DMS53 (cell line): ENCODE data around the gene CNTNAP2.

Experiments
- DNase-seq: peaks from one replicate; lab custom pipeline; 2025; lab: John Stamatoyannopoulos, UW

Gene CNTNAP2

GRCh38 chr7:147852833-147853232 is 1736.2 kb downstream of the CNTNAP2 start:
- no peak for DNase-seq

DNA sequence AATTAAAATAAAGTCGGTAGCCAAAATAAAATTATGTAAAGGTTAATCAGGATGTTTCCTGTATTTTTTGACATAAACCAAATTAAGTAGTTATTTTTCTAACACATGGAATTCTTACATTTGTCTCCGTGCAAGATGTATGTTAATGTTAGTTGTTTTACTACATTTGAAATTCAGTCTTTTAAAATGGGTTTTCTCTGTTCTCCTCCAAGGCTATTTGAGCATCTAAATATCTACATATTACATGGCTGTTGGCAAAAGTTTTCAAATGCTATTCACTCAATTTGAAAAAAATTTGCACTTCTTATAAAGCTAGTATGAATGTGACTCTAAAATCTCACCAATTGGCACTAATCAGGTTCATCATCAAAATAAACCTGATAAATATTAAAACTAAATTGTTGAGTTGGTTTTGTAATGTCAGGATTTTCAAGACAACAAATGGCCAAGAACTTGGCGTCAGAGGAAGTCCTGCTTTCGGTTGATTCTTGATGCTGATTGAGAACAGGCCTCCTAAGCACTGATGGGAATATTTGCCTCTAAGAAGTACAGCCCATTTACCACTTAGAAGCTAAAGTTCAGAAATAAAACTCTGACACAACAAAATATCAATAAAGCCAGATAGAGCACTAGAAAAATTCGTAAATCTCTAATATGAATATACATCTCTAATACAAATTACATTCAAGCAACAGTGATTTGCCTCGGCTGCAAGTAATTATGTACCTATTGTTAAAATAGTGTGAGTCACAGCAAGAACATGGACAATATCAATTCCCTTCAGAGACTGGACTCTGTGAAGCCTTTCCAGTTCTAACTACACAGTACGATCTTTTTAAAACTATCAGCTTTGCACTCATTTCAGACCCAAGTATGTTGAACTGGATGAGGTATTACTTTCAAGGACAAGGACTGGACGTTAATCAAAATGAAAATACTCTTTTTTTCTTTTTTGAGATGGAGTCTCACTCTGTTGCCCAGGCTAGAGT is 1740.8 kb downstream of the CNTNAP2 start:
- no peak for DNase-seq

DNA sequence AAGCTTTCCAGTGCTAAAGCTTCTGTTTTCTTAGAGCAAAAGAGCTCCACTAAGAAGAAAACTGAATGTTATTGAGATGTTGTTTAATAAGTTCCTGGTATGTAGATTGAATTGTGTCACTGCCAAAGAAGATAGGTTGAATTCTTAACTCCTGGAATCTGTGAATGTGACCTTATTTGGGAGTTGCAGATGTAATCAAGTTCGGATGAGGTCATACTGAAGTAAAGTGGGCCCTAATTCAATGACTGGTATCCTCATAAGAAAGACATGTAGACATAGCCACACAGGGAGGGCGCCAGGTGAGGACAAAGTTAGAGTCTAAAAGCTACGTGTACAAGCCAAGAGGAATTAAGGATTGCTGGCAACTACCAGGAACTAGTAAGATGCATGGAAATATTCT is 1741.8 kb downstream of the CNTNAP2 start:
- DNase-seq = no peak

DNA sequence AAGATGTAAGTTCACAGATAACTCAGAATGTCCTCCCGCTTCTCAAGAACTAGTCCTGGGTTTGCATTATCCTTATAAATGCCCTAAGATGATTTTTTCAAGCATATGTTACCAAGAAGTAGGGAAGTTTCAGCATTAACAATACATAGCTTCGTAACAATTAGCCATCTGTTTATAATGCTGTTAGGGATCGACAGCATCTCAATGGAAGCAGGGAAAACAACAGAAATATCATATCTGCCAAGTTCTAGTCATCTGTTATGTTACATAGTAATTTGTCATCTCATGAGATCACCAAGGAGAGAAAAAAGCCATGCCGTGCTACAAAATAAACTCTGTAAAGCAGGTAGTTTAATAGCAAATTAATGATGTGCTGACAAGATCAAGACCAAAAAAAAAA is 1742.4 kb downstream of the CNTNAP2 start:
- DNase-seq = no peak

- DNase-seq = no peak
Measured at GRCh38 chr7:147859486-147859885, 1742.9 kb downstream of the CNTNAP2 start.

GRCh38 chr7:147861058-147861716 is 1744.6 kb downstream of the CNTNAP2 start:
- DNase-seq = no peak

DNA sequence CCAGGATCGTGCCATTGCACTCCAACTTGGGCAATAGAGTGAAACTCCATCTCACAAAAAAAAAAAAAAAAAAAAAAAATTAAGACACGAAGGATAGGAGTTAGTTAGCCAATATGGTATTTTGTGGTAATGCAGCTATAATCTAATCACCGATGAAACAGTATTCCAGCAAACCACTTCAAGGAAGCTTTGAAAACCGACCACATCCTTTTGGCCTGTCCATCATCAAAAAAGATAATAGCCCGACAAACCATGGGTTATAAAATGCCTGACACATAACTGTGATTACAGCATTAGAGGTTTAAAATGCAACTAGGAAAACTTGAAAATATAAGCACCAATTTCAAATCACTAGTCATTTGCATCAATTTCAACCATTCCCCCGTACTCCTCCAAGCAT is 1745.3 kb downstream of the CNTNAP2 start:
- no peak for DNase-seq

- no peak for DNase-seq
Measured at GRCh38 chr7:147869456-147869855, 1752.9 kb downstream of the CNTNAP2 start.

DNA sequence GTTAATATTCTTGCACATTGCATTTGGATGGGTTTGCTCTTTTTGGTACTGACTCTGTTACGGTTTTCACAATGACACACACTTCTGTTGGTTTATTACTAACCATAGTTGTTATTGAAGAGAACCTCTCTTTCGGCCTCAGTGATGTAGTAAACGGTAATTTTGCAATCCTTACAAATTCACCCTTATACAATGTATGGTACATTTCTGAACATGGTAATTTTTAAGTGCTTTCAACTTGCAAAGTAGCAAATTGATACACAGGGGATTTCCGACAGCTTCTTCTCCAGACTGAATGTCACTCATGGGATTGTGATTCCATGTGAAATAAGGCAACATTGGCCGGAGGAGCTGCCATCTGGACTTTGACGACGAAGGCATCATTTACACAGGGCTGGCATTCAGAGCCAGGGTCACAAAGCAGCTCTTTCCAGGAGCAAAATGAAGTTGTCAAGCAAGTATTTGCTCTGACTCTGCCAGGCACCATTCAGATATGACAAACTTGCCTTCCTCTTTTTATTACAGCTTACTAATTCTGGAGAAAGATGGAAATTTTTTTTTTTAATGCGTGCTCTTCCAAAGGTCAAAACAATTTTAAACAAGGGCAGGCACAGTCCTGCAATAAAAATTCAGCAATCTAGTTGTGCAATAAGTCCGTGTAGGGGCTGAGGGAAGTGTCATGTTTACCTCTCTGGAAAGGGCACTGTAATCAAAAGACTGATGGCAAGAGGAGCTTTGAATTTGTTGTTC is 1762.5 kb downstream of the CNTNAP2 start:
- no peak for DNase-seq

GRCh38 chr7:147885869-147886268 is 1769.3 kb downstream of the CNTNAP2 start:
- DNase-seq = no peak

DNA sequence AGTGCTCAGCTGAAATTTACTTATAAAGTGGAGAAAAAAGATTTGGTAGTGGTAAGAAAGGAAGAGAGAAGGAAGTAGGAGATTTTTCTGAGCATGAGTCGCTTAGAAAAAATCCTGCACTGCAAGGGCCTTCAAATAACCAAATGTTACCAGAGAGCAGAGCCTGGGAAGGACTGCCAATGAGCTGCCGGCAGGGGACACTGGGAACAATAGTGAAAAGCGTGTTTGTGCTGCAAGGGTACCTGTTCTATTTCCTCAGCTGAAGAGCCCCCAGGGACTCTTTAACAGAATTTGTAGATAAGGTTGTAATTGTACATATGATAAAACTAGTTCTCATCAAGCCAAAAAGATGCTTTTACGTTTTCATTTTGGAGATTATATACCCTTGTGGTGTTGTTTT is 1777.7 kb downstream of the CNTNAP2 start:
- peak; percentile 40 for DNase-seq

DNA sequence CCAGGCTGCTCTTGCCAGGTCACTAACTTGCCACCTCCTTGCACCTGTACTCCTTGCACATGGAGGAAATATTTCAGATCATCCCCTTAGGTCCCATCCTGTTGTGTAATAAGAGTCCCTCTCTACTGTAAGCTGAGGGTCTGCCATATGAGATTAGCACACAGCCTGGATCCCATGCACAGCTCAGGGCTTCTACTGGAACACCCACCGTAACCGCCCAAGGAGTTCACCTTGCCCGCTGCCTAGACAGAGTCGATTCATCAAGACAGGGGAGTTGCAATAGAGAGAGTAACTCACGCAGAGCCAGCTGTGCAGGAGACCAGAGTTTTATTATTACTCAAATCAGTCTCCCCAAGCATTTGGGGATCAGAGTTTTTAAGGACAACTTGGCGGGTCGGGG is 1779.5 kb downstream of the CNTNAP2 start:
- DNase-seq = no peak

DNA sequence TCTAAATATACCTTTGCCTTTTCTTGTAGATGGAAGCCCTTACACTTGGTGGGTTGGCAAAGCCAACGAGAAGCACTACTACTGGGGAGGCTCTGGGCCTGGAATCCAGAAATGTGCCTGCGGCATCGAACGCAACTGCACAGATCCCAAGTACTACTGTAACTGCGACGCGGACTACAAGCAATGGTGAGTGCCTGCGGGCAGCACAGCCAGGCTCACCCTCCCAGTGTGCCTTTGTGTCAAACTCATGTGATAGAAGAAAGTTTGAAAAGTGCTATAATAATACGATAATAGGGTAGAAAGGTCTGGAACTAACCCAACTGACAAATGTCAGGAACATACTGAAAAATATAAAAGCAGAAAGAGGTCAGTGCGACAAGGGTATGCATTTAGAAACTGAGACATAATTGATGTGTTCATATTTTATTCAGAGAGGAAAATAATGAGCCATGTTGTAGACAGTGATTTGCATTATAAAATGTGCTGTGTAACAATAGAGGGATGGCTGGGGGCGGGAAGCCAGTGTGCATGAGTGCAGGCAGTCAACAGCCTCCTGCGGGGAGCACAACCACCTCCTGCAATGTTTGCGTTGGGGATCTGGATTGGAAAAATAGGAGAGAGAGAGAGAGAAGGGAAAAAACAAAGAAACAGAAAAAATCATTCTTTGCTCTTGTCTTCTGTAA is 1787.1 kb downstream of the CNTNAP2 start:
- no peak for DNase-seq

GRCh38 chr7:147904219-147904576 is 1787.6 kb downstream of the CNTNAP2 start:
- no peak for DNase-seq

- no peak for DNase-seq
Measured at GRCh38 chr7:147909431-147910148, 1793.0 kb downstream of the CNTNAP2 start.

- DNase-seq = no peak
Measured at GRCh38 chr7:147911201-147911601, 1794.6 kb downstream of the CNTNAP2 start.

- DNase-seq = no peak
Measured at GRCh38 chr7:147912291-147912690, 1795.7 kb downstream of the CNTNAP2 start.

DNA sequence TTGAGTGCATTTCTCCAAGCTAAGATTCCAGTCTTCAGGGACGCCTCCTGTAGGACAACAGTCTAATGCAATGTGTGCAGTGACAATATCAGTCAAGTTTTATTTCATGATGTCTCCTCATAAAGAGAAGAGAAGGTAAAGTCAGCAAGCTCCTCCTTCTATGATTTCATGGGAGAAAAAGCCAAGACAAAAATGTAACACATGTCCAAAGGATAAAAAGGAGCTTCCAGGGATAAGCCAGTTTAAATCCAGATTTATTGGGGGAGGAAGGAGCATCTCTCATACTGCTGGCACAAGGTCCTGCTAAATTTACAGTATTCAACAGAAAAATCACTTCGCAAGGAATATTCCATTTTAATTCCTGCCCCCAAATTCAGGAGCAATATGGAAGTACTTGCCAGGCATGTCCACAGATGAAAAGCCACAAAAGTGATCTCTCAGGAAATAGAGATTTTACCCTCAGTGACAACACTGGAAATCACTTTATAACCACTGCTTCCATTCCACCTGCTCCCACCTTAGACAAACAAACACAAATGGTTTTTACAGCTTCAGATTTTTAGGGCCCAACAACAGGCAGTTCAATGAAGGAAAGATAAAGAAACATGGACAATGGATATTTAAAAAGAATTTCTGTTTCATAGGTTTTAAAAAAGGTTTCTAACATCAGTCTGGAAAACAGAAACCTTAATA is 1796.5 kb downstream of the CNTNAP2 start:
- DNase-seq = no peak

DNA sequence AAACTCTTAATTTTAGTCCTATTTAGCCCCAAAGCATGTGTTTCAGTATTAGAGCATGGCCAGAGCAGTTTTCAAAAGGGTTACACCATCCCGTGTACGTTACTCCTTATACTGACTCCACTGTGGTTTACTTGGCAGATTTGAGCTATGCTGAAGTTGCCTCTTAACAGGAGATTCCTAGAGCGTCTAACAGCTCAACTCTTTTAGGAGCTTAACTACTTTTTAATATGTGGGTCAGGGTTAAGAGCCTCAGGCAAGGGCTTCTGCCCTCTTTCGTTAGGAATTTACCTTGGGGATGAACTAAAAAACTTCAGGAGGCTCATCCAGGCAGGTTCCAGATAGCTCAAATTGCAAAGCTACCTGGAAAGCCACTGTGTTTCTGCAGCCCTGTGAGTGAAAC is 1799.2 kb downstream of the CNTNAP2 start:
- no peak for DNase-seq

- DNase-seq = no peak
Measured at GRCh38 chr7:147916573-147916972, 1800.0 kb downstream of the CNTNAP2 start.

- no peak for DNase-seq
Measured at GRCh38 chr7:147923841-147924240, 1807.2 kb downstream of the CNTNAP2 start.
